DLD1 (cell line): ENCODE results near the gene RHBDF2.

Source experiments
- in situ Hi-C: cut with HindIII; loops from 2 replicates; pipeline ENCODE4 v1.10.0; 2017; ENCODE audit warnings: low sequenced_read_pairs

Gene RHBDF2

DNA sequence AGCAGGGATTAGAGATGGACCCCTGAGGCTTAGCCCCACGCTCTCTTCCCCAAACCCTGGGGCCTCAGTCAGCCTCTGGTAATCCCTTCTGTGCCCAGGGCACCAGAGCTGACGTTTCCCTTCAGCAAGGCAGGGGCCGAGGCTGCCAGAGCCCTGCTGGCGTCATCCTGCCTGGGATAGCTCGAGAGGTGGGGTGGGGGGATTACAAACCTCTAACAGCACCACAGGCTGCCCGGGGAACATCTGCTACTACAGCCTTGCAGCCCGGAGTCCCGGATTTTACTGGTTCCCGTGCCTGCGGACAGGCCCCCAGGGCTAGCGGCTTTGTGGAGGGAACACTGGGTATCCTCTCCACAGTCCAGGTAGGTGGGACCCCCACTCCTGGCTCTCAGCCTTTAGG lies 33.9 kb downstream of the RHBDF2 start, which contains the start of gene AANAT:
Gene AANAT, plus strand, starts transcription at position 238 of the 400 bp plus-strand sequence. CDS start 1,144 bp downstream, outside the sequence.
- in situ Hi-C loops: no loop called here

DNA sequence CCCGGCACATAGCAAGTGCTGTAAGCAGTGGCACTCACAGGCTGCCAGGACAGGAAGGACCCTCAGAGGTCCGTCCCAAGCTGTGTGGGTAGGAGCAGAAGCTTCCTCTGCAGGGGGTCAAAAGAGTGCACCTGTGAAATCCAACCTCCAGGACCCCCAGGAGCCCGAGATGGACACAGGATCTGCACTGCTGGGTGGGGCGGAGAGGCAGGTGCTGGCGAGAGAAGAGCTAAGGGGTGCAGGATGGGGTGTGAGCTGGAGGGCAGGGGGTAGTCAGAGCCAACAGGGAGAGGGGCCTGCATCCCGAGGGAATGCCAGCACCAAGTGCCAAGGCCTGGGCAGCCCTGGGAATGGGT lies 34.5 kb downstream of the RHBDF2 start:
- in situ Hi-C loops: no loop called here

DNA sequence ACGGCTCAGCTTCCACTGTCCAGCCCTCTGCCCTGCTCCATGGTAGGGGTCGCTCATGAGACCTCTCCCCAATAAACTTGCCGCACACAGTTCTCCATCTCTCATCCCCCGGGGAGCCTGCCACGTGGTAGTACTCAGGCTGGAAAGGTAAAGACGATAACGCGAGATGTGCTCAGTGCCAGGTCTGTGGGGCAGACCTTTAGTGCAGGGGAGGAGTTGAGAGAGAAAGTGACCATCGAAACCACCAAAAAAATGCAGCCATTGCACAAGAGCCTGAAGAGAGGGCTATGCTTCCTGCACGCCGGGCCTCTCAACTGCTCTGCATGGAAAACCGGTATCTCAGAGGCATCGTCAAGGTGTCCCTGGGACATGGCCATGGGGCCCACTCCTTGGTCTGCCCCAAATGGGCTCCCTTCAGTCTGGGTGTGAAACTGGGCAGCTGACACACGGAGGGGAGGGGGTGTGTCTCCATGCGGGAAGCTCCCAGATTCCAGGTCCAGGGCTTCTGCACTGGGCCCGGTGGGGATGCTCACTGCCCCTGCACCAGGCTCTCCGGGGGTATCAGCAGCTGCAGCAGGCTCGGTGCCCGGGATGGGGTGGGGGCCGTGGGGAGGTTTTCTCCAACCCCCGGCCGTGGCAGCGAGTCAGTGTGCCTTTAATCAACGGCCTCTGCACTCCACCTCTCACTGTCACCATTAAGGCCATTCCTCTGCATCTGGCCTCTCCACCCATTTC lies 38.5 kb downstream of the RHBDF2 start:
- in situ Hi-C loops: no loop called here

DNA sequence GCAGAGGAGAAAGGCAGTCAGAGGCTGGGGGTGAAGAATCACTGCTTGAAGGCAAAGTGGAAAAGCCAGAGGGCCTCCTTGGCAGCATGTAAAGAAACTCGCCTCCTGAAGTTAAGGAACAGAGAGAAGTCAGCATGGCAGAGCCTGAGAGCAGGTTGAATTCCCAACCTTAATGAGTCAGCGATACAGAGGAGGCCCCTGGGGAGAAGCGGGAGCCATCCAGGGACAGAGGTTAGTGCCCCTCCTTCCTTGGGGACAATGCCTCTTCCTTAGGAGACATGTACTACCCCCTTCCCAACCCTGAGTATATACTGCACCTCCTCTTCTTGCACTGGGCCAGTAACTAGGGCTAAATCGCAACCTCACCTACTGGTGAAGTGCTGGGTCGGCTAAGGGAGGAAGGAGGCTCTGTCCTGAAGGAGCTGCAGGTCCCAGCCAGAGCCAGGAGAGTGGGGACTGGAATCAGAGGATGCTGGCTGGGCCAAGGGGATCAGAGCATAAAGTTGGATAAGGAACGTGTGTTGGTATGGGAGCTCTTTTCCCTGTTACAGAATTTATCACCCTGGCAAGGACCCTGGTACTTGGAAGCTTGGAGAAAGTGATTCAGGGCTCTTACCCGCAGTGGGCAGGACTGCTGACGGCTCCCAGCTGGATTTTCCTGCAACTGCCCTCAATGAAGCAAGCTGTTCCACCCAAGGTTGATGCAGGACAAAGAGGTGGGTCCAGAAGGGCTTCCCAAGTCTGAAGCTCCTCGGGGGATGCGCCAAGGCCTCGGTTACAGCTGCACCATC lies 39.3 kb downstream of the RHBDF2 start:
- in situ Hi-C loops: no loop called here

DNA sequence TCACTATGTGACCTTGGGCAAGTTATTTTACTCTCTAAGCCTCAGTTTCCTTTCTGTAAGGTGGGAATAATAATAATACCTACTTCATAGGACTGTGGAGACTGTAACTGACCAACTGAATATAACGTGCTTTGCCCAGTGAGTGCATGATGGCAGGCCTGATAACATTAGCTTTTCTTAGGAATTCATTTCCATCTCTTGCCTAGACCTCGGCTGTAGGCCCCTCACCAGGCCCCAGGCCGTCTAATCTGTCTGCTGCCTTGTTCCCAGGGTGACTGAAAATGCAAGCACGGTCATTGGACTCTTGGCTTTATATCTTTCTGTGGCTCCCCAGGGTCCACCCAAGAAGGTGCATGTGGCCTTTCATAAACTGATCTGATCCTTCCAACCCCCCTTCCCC lies 41.5 kb downstream of the RHBDF2 start:
- in situ Hi-C loops: no loop called here

DNA sequence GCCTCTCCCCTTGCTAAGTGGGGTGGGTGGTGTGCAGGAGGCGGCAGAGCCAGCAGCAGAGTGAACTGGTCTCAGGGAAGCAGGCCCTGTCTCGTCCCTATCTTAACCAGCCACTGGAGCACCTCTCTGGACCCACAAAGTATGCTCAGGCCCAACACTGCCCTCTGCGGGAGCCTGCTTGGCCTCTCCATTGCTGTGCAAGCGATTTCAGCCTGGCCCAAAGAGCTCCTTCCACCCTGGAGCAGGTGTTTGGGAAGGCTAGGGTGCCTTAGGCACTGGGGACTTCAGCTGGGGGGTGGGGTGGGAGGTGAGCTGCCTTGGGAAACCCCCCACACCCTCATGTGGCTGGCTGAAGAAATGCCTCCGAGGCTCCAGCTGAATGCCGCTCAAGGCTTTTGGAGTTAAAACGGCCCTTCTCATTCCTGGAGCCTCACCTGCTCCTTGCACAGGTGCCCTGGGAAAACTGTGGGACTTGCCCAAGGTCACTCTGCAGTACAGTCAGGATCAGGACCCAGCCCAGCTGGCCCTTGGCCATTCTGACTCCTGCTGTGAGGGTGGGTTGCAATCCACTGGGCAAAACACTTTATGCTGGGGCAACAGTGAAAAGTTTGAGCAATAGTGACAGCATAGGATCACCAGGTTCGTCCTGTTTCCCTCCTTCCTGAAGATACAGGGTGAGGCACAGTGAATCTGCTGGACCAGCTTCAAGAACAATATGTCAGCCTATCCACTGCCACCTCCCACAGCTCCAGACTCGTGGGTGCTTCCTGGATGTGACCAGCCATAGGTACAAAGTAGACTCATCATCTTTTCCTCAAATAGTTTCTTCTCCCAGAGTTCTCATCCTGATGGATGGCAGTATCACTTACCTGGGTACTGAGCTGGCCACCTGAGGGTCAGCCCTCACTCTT lies 42.4 kb downstream of the RHBDF2 start:
- in situ Hi-C loops: no loop called here

DNA sequence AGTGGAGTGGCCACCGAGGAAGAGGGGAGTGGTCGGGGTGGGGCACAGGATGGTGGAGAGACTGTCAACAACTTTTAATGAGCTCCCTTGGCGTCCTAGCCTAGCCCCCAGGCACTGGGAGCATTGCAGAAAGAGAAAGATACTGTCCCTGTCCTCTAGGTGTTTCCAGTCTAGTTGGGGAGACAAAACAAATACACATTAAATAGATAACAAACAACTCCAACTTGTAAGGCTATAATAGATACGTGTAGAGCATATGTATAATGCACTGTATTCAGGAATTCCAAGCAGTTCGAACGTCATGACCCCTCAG lies 47.8 kb downstream of the RHBDF2 start:
- in situ Hi-C loops: no loop called here

DNA sequence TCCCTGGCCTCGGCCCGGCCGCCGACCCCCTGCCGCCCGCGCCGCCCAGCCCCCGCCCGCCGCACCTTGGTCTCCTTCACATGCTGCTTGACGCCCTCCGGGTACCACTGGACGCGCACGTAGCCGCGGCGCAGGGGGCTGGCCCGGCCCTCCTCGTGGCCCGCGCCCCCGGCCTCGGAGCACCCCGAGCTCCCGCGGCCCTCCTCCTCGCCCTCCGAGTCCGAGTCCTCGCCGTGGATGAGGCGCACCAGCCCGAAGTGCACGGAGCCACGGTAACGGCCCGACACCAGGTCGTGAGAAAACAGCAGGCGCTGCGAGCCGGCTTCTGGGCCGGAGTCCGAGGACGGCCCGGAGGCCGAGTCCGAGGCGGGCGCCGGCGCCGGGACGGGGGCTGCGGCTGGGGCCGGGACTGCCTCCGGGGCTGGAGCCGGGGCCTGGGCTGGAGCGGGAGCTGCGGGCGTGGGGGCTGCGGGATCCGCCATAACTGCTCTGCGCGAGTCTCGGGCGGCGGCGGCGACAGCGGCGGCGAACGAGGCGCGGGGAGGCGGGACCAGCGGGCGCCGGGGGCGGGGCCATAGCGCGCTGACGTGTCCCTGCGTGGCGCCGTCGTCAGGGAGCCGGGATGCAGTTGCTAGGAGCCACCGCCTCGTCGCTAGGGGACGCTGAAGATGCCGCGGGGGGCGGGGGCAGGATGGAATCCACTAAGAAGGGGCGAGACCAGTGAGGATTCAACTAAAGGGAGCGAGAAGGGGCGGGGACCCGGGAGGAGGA lies 48.4 kb downstream of the RHBDF2 start, which contains the start of gene UBE2O:
Gene UBE2O, minus strand, starts transcription at position 493 of the 771 bp plus-strand sequence. Its CDS starts 11 bp downstream, at position 482.
- in situ Hi-C loops: no loop called here

DNA sequence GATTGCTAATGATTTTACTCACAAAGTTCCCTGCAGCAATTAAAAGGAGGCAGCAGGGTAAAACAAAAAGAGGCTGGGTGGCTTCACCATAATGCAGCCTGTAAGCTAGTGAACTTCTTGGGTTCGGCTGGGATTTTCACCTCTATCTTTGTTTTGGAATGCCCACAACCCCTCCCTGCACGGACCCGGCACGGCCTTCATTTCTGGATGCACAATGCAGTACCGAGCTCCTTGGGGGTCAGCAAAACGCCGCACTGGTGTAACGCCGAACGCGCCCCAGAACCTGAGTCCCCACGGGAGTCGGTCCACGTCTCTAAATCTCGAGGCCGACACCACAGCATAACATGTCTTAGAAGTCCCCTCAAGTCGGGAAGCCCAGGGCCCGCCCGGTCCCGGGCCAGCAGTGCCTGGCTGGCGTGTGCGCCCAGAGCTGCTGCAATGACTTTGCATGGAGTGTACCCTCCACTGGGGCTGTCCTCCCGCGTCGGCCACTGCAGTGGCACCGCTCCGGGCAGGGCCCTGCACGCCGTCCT lies 49.0 kb downstream of the RHBDF2 start:
- in situ Hi-C loops: no loop called here

DNA sequence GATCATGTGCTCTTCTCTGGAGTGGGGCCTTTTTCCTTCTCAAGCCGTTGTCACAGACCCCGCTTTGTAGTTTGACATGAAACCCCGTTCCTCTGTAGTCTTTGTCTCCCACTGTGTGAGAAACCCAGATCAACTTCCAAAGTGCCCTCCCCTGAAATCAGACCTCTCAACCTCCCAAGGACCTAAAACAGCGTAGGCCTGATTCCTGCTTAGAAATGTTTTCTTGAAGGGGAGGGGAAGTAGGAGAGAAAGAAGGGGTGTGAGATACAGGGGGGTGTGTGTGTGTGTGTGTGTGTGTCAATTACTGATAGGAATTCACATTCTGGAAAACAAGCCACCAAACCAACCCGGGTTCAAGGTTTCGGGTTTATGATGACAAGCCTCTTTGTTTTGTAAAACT lies 49.7 kb downstream of the RHBDF2 start:
- in situ Hi-C loops: no loop called here

DNA sequence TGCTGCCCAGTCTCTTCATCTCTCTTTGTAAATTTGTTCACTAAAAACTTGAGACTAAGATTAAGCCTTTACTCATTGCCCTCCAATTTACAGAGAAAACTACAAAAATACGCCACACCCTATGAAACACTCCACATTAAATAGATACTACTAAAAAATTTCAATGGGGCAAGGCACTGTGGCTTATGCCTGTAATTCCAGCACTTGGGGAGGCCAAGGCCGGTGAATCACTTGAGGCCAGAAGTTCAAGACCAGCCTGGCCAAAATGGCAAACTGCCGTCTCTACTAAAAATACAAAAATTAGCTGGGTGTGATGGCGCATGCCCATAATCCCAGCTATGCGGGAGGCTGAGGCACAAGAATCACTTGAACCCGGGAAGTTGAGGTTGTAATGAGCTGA lies 52.1 kb downstream of the RHBDF2 start:
- in situ Hi-C loops: loop anchor here (25.0 kb wide), 2 partner anchors 112 to 237 kb away; no protein-coding TSS in a partner anchor

DNA sequence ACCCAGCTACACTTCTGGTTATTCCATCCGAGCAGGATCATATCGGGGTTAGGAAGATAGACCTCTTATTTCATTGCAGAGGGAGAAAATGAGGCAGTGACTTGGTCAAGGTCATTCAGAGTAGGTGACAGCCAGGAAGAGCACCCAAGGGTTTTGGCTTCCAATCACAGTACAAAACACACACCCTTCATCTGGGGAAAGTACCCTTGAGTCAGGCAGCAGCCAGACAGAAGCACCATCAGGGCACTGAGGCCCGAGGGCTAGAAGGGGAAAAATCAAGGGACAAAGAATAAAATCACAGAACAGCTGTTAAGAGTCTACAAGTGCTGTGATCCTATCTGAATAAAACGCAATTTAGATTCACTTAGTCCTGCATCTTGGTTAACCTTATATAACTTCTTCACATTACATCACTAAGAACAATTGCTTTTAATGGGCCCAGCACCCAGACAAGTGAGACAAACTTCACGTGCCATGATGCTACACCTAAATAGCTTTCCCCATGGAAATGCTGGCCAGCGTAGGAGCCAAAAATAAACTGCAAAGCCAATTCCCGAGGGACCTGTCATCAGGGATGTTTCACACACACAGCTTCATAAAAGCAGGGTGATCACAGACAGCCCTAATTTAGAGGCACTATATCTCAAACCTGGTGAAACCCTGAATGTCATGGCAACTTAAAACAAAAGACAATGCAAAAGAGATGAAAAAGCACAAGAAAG lies 53.1 kb downstream of the RHBDF2 start:
- in situ Hi-C loops: loop anchor here (25.0 kb wide), 2 partner anchors 111 to 236 kb away; no protein-coding TSS in a partner anchor

DNA sequence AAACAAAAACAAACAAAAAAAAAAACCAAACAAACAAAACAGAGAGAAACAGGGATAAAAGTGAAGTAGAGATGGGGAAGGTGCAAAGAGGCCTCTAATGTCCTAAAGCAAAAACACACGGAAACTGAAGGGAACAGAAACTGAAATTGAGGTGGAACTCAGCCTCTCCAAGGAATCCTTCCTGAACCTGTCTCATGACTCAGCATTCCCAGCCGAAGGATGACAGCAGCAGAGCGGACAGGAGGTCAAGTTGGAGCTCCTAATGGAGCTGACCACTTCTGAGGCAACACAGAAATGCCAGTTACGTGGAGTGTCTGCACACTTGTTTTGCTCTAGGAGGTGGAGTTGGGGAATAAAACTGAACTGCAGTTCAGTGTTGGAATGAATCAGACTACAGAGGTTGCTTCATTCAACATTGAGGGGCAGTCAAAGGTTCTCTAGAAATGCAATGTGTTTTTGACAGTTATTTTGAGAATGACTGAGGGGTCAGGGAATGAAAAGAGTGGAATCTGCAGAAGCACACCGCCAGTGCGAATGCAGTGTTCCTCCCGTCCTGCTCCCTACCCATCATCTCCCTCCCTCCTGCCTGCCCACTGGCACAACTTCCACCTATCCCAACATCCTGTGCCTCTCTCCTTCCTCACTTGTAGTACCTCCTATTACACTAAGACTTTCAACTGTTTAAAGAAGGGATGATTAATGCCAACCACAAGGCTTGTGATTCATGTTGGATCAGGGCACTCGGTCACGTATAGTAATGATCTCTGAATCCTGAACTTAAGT lies 54.6 kb downstream of the RHBDF2 start:
- in situ Hi-C loops: loop anchor here (25.0 kb wide), 2 partner anchors 109 to 234 kb away; no protein-coding TSS in a partner anchor

DNA sequence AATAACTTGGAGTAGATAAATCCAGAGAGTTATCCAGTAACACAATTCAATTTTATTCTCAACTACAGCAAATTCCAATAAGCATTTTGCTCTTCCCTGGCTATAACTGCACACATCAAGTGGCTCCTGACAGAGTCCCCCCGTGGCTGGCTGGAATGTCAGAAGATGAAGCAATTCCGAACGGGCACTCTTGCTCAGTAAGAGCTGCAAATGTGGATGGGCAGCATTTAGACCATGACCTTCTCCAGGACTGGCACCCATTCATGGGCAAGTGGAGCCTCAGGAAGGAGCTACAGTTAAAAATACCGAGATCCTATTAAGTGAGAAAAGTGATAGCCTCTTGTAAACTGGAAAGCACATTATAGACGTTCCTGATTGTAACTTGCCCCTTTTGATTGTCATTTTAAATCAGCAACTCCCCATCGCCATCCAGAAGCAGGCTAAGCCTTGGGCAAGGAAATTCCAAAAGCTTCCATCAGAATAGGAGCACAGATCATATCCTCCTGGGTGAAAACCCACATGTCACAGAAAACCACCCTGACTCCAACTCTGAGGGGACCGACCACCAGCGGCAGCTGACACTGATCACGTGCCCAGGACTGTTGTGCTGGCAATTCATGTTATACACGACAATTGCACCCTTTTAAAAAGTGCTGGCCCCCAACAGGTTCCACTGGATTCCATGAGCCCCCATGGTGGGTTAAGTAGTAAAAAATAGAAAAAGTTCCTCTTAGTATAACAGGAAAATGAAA lies 55.4 kb downstream of the RHBDF2 start:
- in situ Hi-C loops: loop anchor here (25.0 kb wide), 2 partner anchors 109 to 234 kb away; no protein-coding TSS in a partner anchor

DNA sequence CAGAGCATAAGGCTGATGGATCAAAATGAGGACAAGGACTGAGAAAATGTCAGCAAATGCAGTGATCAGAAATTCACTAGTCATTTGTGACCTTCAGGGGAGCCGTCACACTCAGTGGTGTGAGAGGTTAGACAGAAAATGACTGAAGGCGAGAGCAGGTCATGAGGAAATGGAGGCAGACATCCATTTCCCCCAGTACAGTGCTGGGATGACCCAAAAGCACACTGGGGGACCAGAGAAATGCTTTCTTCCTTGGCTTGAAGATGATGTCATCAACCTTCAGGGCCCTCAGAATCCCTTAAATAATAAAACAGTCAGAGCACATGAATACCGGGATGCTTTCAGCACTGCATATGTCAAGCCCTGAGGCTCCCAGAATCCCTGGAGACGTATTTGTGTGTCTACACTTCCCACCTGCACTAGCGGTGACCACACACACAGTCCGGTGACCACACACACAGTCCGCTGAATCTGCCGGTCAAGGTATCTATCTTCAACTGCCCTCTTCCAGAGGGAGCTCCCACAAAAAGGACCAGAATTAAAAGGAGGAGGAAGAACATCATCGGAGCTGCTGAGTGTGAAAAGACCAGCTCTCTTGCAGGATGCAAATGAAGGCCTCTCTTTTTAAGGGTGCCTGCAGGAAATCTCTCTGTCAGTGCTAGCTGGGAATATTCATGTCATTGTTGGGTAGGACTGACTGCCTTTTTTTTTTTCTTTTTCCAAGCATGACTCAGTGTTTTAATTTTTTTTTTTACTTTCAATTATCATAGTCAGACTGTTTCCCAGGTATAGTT lies 56.5 kb downstream of the RHBDF2 start:
- in situ Hi-C loops: loop anchor here (25.0 kb wide), 2 partner anchors 107 to 232 kb away; no protein-coding TSS in a partner anchor

DNA sequence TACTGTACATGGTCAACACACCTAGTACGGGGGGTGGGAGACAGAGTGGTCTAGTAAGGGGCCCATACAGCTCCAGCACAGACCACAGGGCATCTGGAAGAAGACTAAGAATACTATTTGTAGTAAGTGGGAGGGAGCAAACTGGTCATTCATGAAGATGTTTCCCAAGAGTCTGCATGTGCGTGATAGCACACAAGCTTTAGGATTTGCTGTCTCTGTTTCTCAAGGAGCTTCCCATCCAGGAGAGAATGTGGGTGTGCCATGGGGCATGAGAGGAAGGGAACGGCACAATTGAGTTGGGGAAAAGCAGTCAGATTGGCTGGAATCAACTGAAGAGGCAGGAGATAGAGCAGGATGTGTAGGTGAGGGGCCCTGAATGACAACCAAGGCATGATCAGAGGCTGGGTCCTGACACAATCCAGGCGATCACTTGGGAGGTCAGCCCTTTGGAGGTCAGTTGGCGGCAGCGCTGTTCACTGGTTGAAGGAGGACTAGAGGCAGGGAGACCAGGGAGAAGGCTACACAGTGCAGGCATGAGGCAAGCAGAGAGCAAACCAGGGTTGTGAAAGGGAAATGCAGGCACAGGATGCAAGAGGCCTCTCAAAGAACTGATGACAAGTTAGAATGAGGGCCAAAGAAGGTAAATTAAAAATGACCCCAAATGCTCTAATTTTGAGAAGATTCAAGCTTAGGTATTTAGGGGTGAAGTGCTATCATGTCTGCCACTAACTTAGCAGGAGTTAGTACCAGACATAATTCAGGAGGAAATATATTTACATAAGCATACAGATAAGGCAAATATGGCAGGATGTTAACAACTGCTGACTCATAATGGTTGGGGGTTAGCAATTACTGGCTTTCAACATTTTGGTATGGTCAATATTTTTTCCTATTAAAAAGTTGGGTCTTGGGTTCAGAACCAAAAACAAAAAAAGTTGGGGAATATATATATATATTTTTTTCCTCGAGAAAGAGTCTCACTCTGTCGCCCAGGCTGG lies 58.6 kb downstream of the RHBDF2 start:
- in situ Hi-C loops: loop anchor here (25.0 kb wide), 2 partner anchors 105 to 230 kb away; no protein-coding TSS in a partner anchor
